A673 (cell line): ENCODE measurements around the gene EXOC3L4. TPM values are rescaled to one million over a fixed set of nuclear protein-coding genes. Genes with fewer than 3 reads are reported as not detected.
A peak's percentile ranks its signal among the peaks of the same experiment; 100 is the strongest.

Experiments
- BruUV-seq: library from RNA; stranded (reverse); fragments of 400-500 nt; replicated peaks from 2 replicates; lab custom pipeline; 2021; lab: Mats Ljungman, UMichigan
- CTCF ChIA-PET: fragments of 300-600 bp; sonication (Branson Sonifier 250); formaldehyde crosslinking; loops from one replicate; lab custom pipeline; 2022; ENCODE audit warnings: antibody characterized with exemption; lab: Charles Lee
- POLR2A ChIA-PET: fragments of 300-600 bp; sonication (Branson Sonifier 250); formaldehyde crosslinking; loops from one replicate; lab custom pipeline; 2022; ENCODE audit warnings: antibody characterized with exemption; ENCODE audit not compliant: low non-redundant PET; lab: Charles Lee
- DNase-seq: peaks from one replicate; pipeline ENCODE4 v3.0.0-alpha.2; 2015; ENCODE audit warnings: low spot score
- H3K27ac ChIP-seq: fragments of 200-600 bp; sonication (generic); 2 replicates; pipeline ENCODE4 v1.5.1; 2016; ENCODE audit warnings: mixed run types, low read depth, mild to moderate bottlenecking, mixed read lengths, antibody characterized with exemption, low read length; ENCODE audit not compliant: poor library complexity, severe bottlenecking
- H3K27me3 ChIP-seq: fragments of 200-600 bp; sonication (generic); replicated peaks from 2 replicates; pipeline ENCODE4 v1.6.1; 2017; ENCODE audit warnings: mixed run types, low read depth, mild to moderate bottlenecking, mixed read lengths, antibody characterized with exemption, low read length; ENCODE audit not compliant: insufficient read depth, poor library complexity
- H3K36me3 ChIP-seq: fragments of 200-600 bp; sonication (generic); 2 replicates; pipeline ENCODE4 v1.6.1; 2016; ENCODE audit warnings: mixed run types, mild to moderate bottlenecking, mixed read lengths, antibody characterized with exemption, low read length; ENCODE audit not compliant: insufficient read depth, poor library complexity, severe bottlenecking
- H3K4me1 ChIP-seq: fragments of 200-600 bp; sonication (generic); 2 replicates; pipeline ENCODE4 v1.6.1; 2017; ENCODE audit warnings: mixed run types, mild to moderate bottlenecking, mixed read lengths, antibody characterized with exemption, low read length; ENCODE audit not compliant: insufficient read depth, poor library complexity, severe bottlenecking
- H3K4me3 ChIP-seq: fragments of 200-600 bp; sonication (generic); 2 replicates; pipeline ENCODE4 v1.5.1; 2016; ENCODE audit warnings: low read depth, mixed run types, mild to moderate bottlenecking, mixed read lengths, low read length; ENCODE audit not compliant: poor library complexity, severe bottlenecking
- H3K9me3 ChIP-seq: fragments of 200-600 bp; sonication (generic); 2 replicates; pipeline ENCODE4 v1.6.1; 2016; ENCODE audit warnings: mixed run types, low read depth, mild to moderate bottlenecking, mixed read lengths, antibody characterized with exemption, low read length; ENCODE audit not compliant: poor library complexity, severe bottlenecking
- EZH2 ChIP-seq: fragments of 200-600 bp; sonication (generic); IDR thresholded peaks from 2 replicates; pipeline ENCODE4 v1.6.1; 2017; ENCODE audit warnings: borderline replicate concordance, low read depth, mild to moderate bottlenecking, mixed read lengths, antibody characterized with exemption, low read length; ENCODE audit not compliant: poor library complexity, severe bottlenecking
- intact Hi-C: fragments of 100-400 bp; cut with micrococcal nuclease; formaldehyde crosslinking; loops from one replicate; pipeline ENCODE4 v1.10.0; 2022; ENCODE audit not compliant: unreplicated experiment
- total RNA-seq: library from RNA; stranded (reverse); gene quantifications from 2 replicates; pipeline ENCODE4 v1.2.3, GENCODE V29; 2021
- TF ChIP-seq, protein P1 (sequence below): fragments of 300-800, 200-600 bp; sonication (generic); conservative IDR thresholded peaks from 2 replicates; pipeline ENCODE4 v1.5.1; 2017; ENCODE audit warnings: low read depth, mild to moderate bottlenecking, antibody characterized with exemption, low read length, moderate library complexity, mixed read lengths

EXOC3L4 gene
- total RNA-seq, 1 experiment from 2014 or later, result not detected

GRCh38 chr14:103134919-103135318 is 40.4 kb downstream of the EXOC3L4 start:
- H3K9me3 ChIP-seq, result no peaks in the 10 kb centered on the region
- no peaks in the 10 kb centered on the region for H3K27me3 ChIP-seq
- H3K27ac ChIP-seq, result no peak overlapping the region
- no peak for DNase-seq
- no peak overlapping the region for H3K4me3 ChIP-seq
- POLR2A ChIA-PET, result interaction anchor here (0.5 kb wide), 1 partner anchor 16 kb away, joined by 8 read pairs; no protein-coding TSS in a partner anchor
- no TSS peak for BruUV-seq
- TF ChIP-seq, protein P1, sequence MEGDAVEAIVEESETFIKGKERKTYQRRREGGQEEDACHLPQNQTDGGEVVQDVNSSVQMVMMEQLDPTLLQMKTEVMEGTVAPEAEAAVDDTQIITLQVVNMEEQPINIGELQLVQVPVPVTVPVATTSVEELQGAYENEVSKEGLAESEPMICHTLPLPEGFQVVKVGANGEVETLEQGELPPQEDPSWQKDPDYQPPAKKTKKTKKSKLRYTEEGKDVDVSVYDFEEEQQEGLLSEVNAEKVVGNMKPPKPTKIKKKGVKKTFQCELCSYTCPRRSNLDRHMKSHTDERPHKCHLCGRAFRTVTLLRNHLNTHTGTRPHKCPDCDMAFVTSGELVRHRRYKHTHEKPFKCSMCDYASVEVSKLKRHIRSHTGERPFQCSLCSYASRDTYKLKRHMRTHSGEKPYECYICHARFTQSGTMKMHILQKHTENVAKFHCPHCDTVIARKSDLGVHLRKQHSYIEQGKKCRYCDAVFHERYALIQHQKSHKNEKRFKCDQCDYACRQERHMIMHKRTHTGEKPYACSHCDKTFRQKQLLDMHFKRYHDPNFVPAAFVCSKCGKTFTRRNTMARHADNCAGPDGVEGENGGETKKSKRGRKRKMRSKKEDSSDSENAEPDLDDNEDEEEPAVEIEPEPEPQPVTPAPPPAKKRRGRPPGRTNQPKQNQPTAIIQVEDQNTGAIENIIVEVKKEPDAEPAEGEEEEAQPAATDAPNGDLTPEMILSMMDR, result no peak
- TF ChIP-seq EZH2, result no peak
- CTCF ChIA-PET, result no interaction called here
- H3K4me1 ChIP-seq, result peaks cover 12% of the 10 kb centered on the region
- intact Hi-C loops, result no loop called here
- H3K36me3 ChIP-seq, result no peaks in the 10 kb centered on the region

DNA sequence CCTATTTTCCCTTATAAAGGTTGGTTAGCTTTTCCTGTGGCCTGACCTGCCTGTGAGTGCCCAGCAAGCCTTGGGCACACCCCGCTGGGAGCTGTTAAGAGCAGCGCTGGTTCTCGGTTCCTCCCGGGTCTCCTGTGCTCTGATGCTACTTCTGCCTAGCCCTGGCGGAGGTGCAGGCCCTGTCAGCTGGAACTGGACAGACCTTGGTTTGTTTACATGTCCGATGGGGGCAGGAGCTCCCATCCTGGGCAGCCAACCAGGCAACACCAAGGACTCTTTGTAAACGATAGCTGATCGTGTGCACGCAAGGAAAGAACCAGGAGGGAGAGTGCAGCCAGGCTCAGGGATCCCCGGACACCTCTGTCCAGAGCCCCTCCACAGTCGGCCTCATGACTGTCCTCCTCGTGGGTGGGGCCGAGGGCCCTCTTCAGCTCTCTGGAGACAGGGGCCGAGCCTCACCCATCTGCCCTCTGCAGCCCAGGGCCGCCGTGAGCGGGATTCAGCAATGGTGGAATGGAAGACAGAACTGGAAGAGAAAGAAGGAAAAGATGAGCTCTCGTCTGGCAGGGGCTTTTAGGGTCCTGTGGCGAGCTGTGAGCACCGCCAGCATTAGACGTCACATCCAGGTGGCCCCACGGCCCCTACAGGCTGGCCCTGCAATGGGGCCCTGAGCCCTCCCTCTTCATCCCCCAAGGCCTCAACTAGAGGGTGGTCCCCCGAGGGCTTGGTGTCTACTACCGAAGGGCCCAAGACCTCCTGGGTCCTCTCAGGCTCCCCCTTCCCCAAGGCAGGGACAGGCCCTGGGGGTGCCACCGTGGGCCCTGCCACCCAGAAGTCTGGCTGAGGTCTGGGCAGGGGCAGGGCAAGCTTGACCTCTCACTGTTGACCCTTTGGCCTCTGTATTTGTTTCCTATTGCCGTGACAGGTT is 41.1 kb downstream of the EXOC3L4 start:
- TF ChIP-seq EZH2, result no peak
- TF ChIP-seq, protein P1, result no peak
- no peak overlapping the region for H3K27ac ChIP-seq
- H3K4me1 ChIP-seq, result peaks cover 12% of the 10 kb centered on the region
- intact Hi-C loops, result no loop called here
- ChIA-PET POLR2A (interaction anchor here (0.5 kb wide), 1 partner anchor 15 kb away, joined by 8 read pairs; no protein-coding TSS in a partner anchor), CTCF (interaction anchor here (1.1 kb wide), 1 partner anchor 31 kb away, joined by 4 read pairs; no protein-coding TSS in a partner anchor)
- no peak overlapping the region for H3K4me3 ChIP-seq
- DNase-seq, result no peak
- BruUV-seq, result no TSS peak
- no peaks in the 10 kb centered on the region for H3K9me3 ChIP-seq
- H3K36me3 ChIP-seq, result no peaks in the 10 kb centered on the region
- H3K27me3 ChIP-seq, result no peaks in the 10 kb centered on the region

DNA sequence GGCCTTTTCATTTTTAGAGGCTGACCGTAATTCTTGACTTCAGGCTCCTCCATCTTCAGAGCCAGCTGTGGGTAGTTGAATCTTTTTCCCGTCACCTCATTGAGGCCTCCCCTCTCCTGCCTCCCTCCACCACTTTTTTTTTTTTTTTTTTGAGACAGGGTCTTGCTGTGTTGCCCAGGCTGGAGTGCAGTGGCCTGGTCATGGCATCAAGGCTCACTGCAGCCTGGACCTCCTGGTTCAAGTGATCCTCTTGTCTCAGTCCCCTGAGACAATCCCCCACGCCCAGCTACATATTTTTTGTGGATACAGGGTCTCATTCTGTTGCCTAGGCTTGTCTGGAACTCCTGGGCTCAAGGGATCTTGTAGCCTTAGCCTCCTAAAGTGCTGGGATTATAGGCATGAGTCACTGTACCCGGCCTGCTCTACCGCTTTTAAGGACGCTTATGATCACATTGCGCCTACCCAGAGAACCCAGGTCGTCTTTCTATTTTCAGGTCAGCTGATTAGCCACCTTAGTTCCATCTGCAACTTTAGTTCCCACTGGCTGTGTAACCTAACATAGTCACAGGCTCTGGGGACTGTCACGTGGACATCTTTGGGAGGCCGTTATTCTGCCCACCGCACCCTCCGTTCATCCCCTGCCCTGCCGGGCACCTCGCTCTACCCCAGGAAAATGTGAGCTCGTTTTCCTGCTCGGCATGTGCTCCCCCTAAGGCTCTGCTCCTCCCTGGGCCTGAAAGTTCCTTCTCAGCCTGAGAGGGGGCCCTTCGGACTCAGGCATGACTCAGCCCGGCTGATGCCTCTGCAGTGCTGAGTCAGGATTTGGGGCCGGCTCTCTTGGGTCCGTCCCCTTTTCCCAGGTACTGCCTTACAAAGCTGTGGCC is 42.1 kb downstream of the EXOC3L4 start:
- ChIA-PET CTCF (interaction anchor here (1.1 kb wide), 1 partner anchor 32 kb away, joined by 4 read pairs; no protein-coding TSS in a partner anchor), POLR2A (no interaction called here)
- no TSS peak for BruUV-seq
- Histone ChIP-seq H3K9me3 (no peaks in the 10 kb centered on the region), H3K36me3 (no peaks in the 10 kb centered on the region), H3K27ac (peak overlapping the region; percentile 11), H3K27me3 (no peaks in the 10 kb centered on the region), H3K4me3 (no peak overlapping the region), H3K4me1 (peaks cover 6% of the 10 kb centered on the region)
- peak; percentile 67 for DNase-seq
- intact Hi-C loops, result no loop called here
- TF ChIP-seq EZH2, result no peak
- TF ChIP-seq, protein P1, result no peak
